Activated B cell treated with CpG ODN at 0.5 μM for 24 hours (primary cell): ENCODE measurements around the gene TM9SF4. TPM values are rescaled to one million over a fixed set of nuclear protein-coding genes. Genes with fewer than 3 reads are reported as not detected.

Experiments used
- ATAC-seq: fragments of 200-7000 bp; cut with Tn5 transposase; one replicate; pipeline ENCODE4 v1.10.0; 2021; ENCODE audit warnings: low read depth, mild to moderate bottlenecking, moderate library complexity
- CTCF ChIA-PET: fragments of 350-600 bp; sonication (Branson Sonifier 250); formaldehyde crosslinking; loops from one replicate; lab custom pipeline; 2021; ENCODE audit warnings: antibody characterized with exemption; lab: Charles Lee
- POLR2A ChIA-PET: fragments of 350-600 bp; sonication (Branson Sonifier 250); formaldehyde crosslinking; loops from one replicate; lab custom pipeline; 2021; ENCODE audit warnings: antibody characterized with exemption; lab: Charles Lee
- DNase-seq: peaks from one replicate; pipeline ENCODE4 v3.0.0; 2022
- H3K27ac Mint-ChIP-seq: one replicate; pipeline ENCODE4 v1.8.0; 2020; ENCODE audit warnings: mixed read lengths
- H3K27me3 Mint-ChIP-seq: one replicate; pipeline ENCODE4 v1.8.0; 2021; ENCODE audit warnings: mixed read lengths
- H3K36me3 Mint-ChIP-seq: one replicate; pipeline ENCODE4 v1.8.0; 2021; ENCODE audit warnings: low read depth, mixed read lengths
- H3K4me1 Mint-ChIP-seq: one replicate; pipeline ENCODE4 v1.8.0; 2021; ENCODE audit warnings: mixed read lengths
- H3K4me3 Mint-ChIP-seq: one replicate; pipeline ENCODE4 v1.8.0; 2020; ENCODE audit warnings: mild to moderate bottlenecking, mixed read lengths
- H3K9me3 Mint-ChIP-seq: one replicate; pipeline ENCODE4 v1.8.0; 2020; ENCODE audit warnings: mixed read lengths
- CTCF ChIP-seq: fragments of 200-600 bp; IDR thresholded peaks from one replicate; pipeline ENCODE4 v1.8.0; 2022; ENCODE audit warnings: antibody characterized with exemption, mild to moderate bottlenecking
- intact Hi-C: fragments of 100-400 bp; cut with micrococcal nuclease; formaldehyde crosslinking; loops from one replicate; pipeline ENCODE4 v1.15.1; 2024
- total RNA-seq: library from RNA; stranded (reverse); gene quantifications from 2 replicates; pipeline ENCODE4 v1.2.3, GENCODE V29; 2022

The TM9SF4 gene
- total RNA-seq, 1 donor from 2014 or later = 48.1 TPM

GRCh38 chr20:32078322-32078721 lies 31.2 kb upstream of the TM9SF4 start:
- Mint-ChIP-seq H3K36me3 (peaks cover 89% of the 10 kb centered on the region), H3K4me3 (no peak overlapping the region), H3K27me3 (no peaks in the 10 kb centered on the region), H3K9me3 (no peaks in the 10 kb centered on the region), H3K27ac (no peak overlapping the region), H3K4me1 (no peaks in the 10 kb centered on the region)
- DNase-seq (no peak), ATAC-seq (no peak)
- ChIA-PET POLR2A (interaction anchor here (1.4 kb wide), 1 partner anchor 43 kb away, joined by 5 read pairs; no protein-coding TSS in a partner anchor), CTCF (interaction anchor here (1.5 to 3.4 kb wide), 2 partner anchors 13 to 226 kb away, joined by 3 to 18 read pairs; no protein-coding TSS in a partner anchor)
- no peak for TF ChIP-seq CTCF
- intact Hi-C loops = no loop called here

GRCh38 chr20:32078791-32079190 lies 30.7 kb upstream of the TM9SF4 start:
- POLR2A ChIA-PET = interaction anchor here (1.4 kb wide), 1 partner anchor 44 kb away, joined by 5 read pairs; no protein-coding TSS in a partner anchor
- intact Hi-C loops = no loop called here
- H3K9me3 Mint-ChIP-seq = no peaks in the 10 kb centered on the region
- no peaks in the 10 kb centered on the region for H3K4me1 Mint-ChIP-seq
- H3K4me3 Mint-ChIP-seq = no peak overlapping the region
- H3K27me3 Mint-ChIP-seq = no peaks in the 10 kb centered on the region
- ATAC-seq (no peak), DNase-seq (no peak)
- peaks cover 89% of the 10 kb centered on the region for H3K36me3 Mint-ChIP-seq
- no peak overlapping the region for H3K27ac Mint-ChIP-seq
- TF ChIP-seq CTCF = no peak
- CTCF ChIA-PET = interaction anchor here (1.5 to 3.4 kb wide), 2 partner anchors 12 to 226 kb away, joined by 3 to 18 read pairs; no protein-coding TSS in a partner anchor

- H3K27ac Mint-ChIP-seq = no peak overlapping the region
- intact Hi-C loops = no loop called here
- DNase-seq = no peak
- ChIA-PET POLR2A (interaction anchor here (0.7 kb wide), 1 partner anchor 22 kb away, joined by 3 read pairs; no protein-coding TSS in a partner anchor), CTCF (interaction anchor here (1.0 to 3.4 kb wide), 2 partner anchors 11 to 45 kb away, joined by 3 to 18 read pairs; no protein-coding TSS in a partner anchor)
- no peak overlapping the region for H3K4me3 Mint-ChIP-seq
- TF ChIP-seq CTCF = no peak
- H3K36me3 Mint-ChIP-seq = peaks cover 88% of the 10 kb centered on the region
- no peak for ATAC-seq
- no peaks in the 10 kb centered on the region for H3K4me1 Mint-ChIP-seq
- H3K27me3 Mint-ChIP-seq = no peaks in the 10 kb centered on the region
- H3K9me3 Mint-ChIP-seq = no peaks in the 10 kb centered on the region
Measured at GRCh38 chr20:32079655-32080109, 29.8 kb upstream of the TM9SF4 start.

- ChIA-PET POLR2A (interaction anchor here (1.0 to 1.1 kb wide), 2 partner anchors 41 to 46 kb away, joined by 3 to 4 read pairs; no protein-coding TSS in a partner anchor), CTCF (interaction anchor here (1.0 to 3.4 kb wide), 3 partner anchors 10 to 46 kb away, joined by 3 to 18 read pairs (median 7); no protein-coding TSS in a partner anchor)
- intact Hi-C loops = no loop called here
- H3K4me1 Mint-ChIP-seq = peaks cover 4% of the 10 kb centered on the region
- ATAC-seq (no peak), DNase-seq (no peak)
- H3K4me3 Mint-ChIP-seq = no peak overlapping the region
- TF ChIP-seq CTCF = no peak
- peaks cover 89% of the 10 kb centered on the region for H3K36me3 Mint-ChIP-seq
- H3K27me3 Mint-ChIP-seq = no peaks in the 10 kb centered on the region
- H3K27ac Mint-ChIP-seq = no peak overlapping the region
- H3K9me3 Mint-ChIP-seq = no peaks in the 10 kb centered on the region
Measured at GRCh38 chr20:32080783-32081182, 28.7 kb upstream of the TM9SF4 start.

GRCh38 chr20:32083469-32083868 lies 26.0 kb upstream of the TM9SF4 start:
- intact Hi-C loops = no loop called here
- Mint-ChIP-seq H3K36me3 (peaks cover 88% of the 10 kb centered on the region), H3K27me3 (no peaks in the 10 kb centered on the region), H3K4me1 (peaks cover 15% of the 10 kb centered on the region), H3K27ac (no peak overlapping the region), H3K4me3 (no peak overlapping the region), H3K9me3 (no peaks in the 10 kb centered on the region)
- ATAC-seq (no peak), DNase-seq (no peak)
- ChIA-PET CTCF (interaction anchor here (1.2 to 1.4 kb wide), 2 partner anchors 48 to 54 kb away, joined by 3 read pairs; no protein-coding TSS in a partner anchor), POLR2A (no interaction called here)
- no peak for TF ChIP-seq CTCF
